ENCODE results near the gene BLVRB.

- TF ChIP-seq EP300 (IDR thresholded peaks at IDR 0.05) (no peak), POLR2AphosphoS5 (IDR thresholded peaks at IDR 0.05) (no peak), POLR2A (IDR thresholded peaks at IDR 0.05; ENCODE audit: low read depth) (no peak)
- TF ChIP-seq, protein P1, sequence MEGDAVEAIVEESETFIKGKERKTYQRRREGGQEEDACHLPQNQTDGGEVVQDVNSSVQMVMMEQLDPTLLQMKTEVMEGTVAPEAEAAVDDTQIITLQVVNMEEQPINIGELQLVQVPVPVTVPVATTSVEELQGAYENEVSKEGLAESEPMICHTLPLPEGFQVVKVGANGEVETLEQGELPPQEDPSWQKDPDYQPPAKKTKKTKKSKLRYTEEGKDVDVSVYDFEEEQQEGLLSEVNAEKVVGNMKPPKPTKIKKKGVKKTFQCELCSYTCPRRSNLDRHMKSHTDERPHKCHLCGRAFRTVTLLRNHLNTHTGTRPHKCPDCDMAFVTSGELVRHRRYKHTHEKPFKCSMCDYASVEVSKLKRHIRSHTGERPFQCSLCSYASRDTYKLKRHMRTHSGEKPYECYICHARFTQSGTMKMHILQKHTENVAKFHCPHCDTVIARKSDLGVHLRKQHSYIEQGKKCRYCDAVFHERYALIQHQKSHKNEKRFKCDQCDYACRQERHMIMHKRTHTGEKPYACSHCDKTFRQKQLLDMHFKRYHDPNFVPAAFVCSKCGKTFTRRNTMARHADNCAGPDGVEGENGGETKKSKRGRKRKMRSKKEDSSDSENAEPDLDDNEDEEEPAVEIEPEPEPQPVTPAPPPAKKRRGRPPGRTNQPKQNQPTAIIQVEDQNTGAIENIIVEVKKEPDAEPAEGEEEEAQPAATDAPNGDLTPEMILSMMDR (IDR thresholded peaks at IDR 0.05): no peak
Measured at GRCh38 chr19:40469011-40469410, 3.5 kb upstream of the BLVRB start.

Data from esophagus muscularis mucosa (tissue), 4 donors.